ENCODE measurements around the gene OPCML.

OPCML gene

GRCh38 chr11:133531971-133532651, at the start of gene OPCML:
Gene OPCML, minus strand, starts transcription at chr11:133532501.
- Mint-ChIP-seq H3K4me1 (ENCODE audit: low read depth) (peaks cover 3% of the 10 kb centered on the region), H3K9me3 (no peaks in the 10 kb centered on the region), H3K36me3 (ENCODE audit: low read depth) (no peaks in the 10 kb centered on the region), H3K27ac (no peak within 1 kb of the TSS), H3K27me3 (ENCODE audit: low read depth) (peaks cover 47% of the 10 kb centered on the region), H3K4me3 (no peak within 1 kb of the TSS)
- no peak for DNase-seq (ENCODE audit: low spot score)

GRCh38 chr11:133581091-133581490, 48.8 kb upstream of the OPCML start:
- Mint-ChIP-seq H3K4me3 (no peak overlapping the region), H3K27ac (no peak overlapping the region), H3K4me1 (ENCODE audit: low read depth) (no peaks in the 10 kb centered on the region)

GRCh38 chr11:133579165-133580031, 47.1 kb upstream of the OPCML start:
- Mint-ChIP-seq H3K36me3 (ENCODE audit: low read depth) (no peaks in the 10 kb centered on the region), H3K4me3 (no peak overlapping the region), H3K27me3 (ENCODE audit: low read depth) (no peaks in the 10 kb centered on the region), H3K4me1 (ENCODE audit: low read depth) (no peaks in the 10 kb centered on the region), H3K27ac (no peak overlapping the region), H3K9me3 (peaks cover 4% of the 10 kb centered on the region)
- DNase-seq (ENCODE audit: low spot score), result no peak

More at GRCh38 chr11:133581091-133581490, 48.8 kb upstream of the OPCML start:
- no peak for DNase-seq (ENCODE audit: low spot score)
- Mint-ChIP-seq H3K9me3 (no peaks in the 10 kb centered on the region), H3K27me3 (ENCODE audit: low read depth) (no peaks in the 10 kb centered on the region), H3K36me3 (ENCODE audit: low read depth) (no peaks in the 10 kb centered on the region)

GRCh38 chr11:133577403-133577802, 45.1 kb upstream of the OPCML start:
- no peak for DNase-seq (ENCODE audit: low spot score)
- Mint-ChIP-seq H3K9me3 (peaks cover 4% of the 10 kb centered on the region), H3K4me1 (ENCODE audit: low read depth) (no peaks in the 10 kb centered on the region), H3K4me3 (no peak overlapping the region), H3K27me3 (ENCODE audit: low read depth) (no peaks in the 10 kb centered on the region), H3K27ac (no peak overlapping the region), H3K36me3 (ENCODE audit: low read depth) (no peaks in the 10 kb centered on the region)

GRCh38 chr11:133576351-133576750, 44.0 kb upstream of the OPCML start:
- no peak overlapping the region for H3K27ac Mint-ChIP-seq
- no peaks in the 10 kb centered on the region for H3K4me1 Mint-ChIP-seq (ENCODE audit: low read depth)
- H3K27me3 Mint-ChIP-seq (ENCODE audit: low read depth), result no peaks in the 10 kb centered on the region
- no peak overlapping the region for H3K4me3 Mint-ChIP-seq
- peaks cover 4% of the 10 kb centered on the region for H3K9me3 Mint-ChIP-seq
- H3K36me3 Mint-ChIP-seq (ENCODE audit: low read depth), result no peaks in the 10 kb centered on the region
- DNase-seq (ENCODE audit: low spot score), result no peak

GRCh38 chr11:133573081-133573480, 40.8 kb upstream of the OPCML start:
- peaks cover 4% of the 10 kb centered on the region for H3K9me3 Mint-ChIP-seq
- no peaks in the 10 kb centered on the region for H3K36me3 Mint-ChIP-seq (ENCODE audit: low read depth)
- H3K27me3 Mint-ChIP-seq (ENCODE audit: low read depth), result no peaks in the 10 kb centered on the region
- DNase-seq (ENCODE audit: low spot score), result no peak
- no peak overlapping the region for H3K4me3 Mint-ChIP-seq
- H3K4me1 Mint-ChIP-seq (ENCODE audit: low read depth), result no peaks in the 10 kb centered on the region
- no peak overlapping the region for H3K27ac Mint-ChIP-seq

- Mint-ChIP-seq H3K27me3 (ENCODE audit: low read depth) (no peaks in the 10 kb centered on the region), H3K4me3 (no peak overlapping the region), H3K4me1 (ENCODE audit: low read depth) (no peaks in the 10 kb centered on the region), H3K36me3 (ENCODE audit: low read depth) (no peaks in the 10 kb centered on the region), H3K9me3 (no peaks in the 10 kb centered on the region), H3K27ac (no peak overlapping the region)
- no peak for DNase-seq (ENCODE audit: low spot score)
These were observed 38.1 kb upstream of the OPCML start for GRCh38 chr11:133570376-133570775.

- no peak overlapping the region for H3K27ac Mint-ChIP-seq
- no peak overlapping the region for H3K4me3 Mint-ChIP-seq
- H3K27me3 Mint-ChIP-seq (ENCODE audit: low read depth), result no peaks in the 10 kb centered on the region
- no peaks in the 10 kb centered on the region for H3K4me1 Mint-ChIP-seq (ENCODE audit: low read depth)
- H3K36me3 Mint-ChIP-seq (ENCODE audit: low read depth), result no peaks in the 10 kb centered on the region
- H3K9me3 Mint-ChIP-seq, result no peaks in the 10 kb centered on the region
- no peak for DNase-seq (ENCODE audit: low spot score)
These were observed 31.3 kb upstream of the OPCML start for GRCh38 chr11:133563505-133564025.

- no peaks in the 10 kb centered on the region for H3K4me1 Mint-ChIP-seq (ENCODE audit: low read depth)
- no peak overlapping the region for H3K27ac Mint-ChIP-seq
- H3K36me3 Mint-ChIP-seq (ENCODE audit: low read depth), result no peaks in the 10 kb centered on the region
- DNase-seq (ENCODE audit: low spot score), result no peak
- H3K4me3 Mint-ChIP-seq, result no peak overlapping the region
- H3K27me3 Mint-ChIP-seq (ENCODE audit: low read depth), result no peaks in the 10 kb centered on the region
- H3K9me3 Mint-ChIP-seq, result no peaks in the 10 kb centered on the region
These were observed 28.2 kb upstream of the OPCML start for GRCh38 chr11:133560472-133560855.

- no peaks in the 10 kb centered on the region for H3K36me3 Mint-ChIP-seq (ENCODE audit: low read depth)
These were observed 27.7 kb upstream of the OPCML start for GRCh38 chr11:133559833-133560471.

GRCh38 chr11:133559382-133559781, 27.1 kb upstream of the OPCML start:
- DNase-seq (ENCODE audit: low spot score), result no peak
- Mint-ChIP-seq H3K27ac (no peak overlapping the region), H3K27me3 (ENCODE audit: low read depth) (no peaks in the 10 kb centered on the region), H3K4me1 (ENCODE audit: low read depth) (no peaks in the 10 kb centered on the region), H3K4me3 (no peak overlapping the region), H3K36me3 (ENCODE audit: low read depth) (no peaks in the 10 kb centered on the region), H3K9me3 (no peaks in the 10 kb centered on the region)

More at GRCh38 chr11:133559833-133560471, 27.7 kb upstream of the OPCML start:
- no peaks in the 10 kb centered on the region for H3K27me3 Mint-ChIP-seq (ENCODE audit: low read depth)
- no peaks in the 10 kb centered on the region for H3K9me3 Mint-ChIP-seq
- no peak overlapping the region for H3K27ac Mint-ChIP-seq
- H3K4me3 Mint-ChIP-seq, result no peak overlapping the region
- no peak for DNase-seq (ENCODE audit: low spot score)
- H3K4me1 Mint-ChIP-seq (ENCODE audit: low read depth), result no peaks in the 10 kb centered on the region

- H3K27me3 Mint-ChIP-seq (ENCODE audit: low read depth), result no peaks in the 10 kb centered on the region
- H3K36me3 Mint-ChIP-seq (ENCODE audit: low read depth), result no peaks in the 10 kb centered on the region
- no peak for DNase-seq (ENCODE audit: low spot score)
- H3K27ac Mint-ChIP-seq, result no peak overlapping the region
- H3K4me3 Mint-ChIP-seq, result no peak overlapping the region
- no peaks in the 10 kb centered on the region for H3K4me1 Mint-ChIP-seq (ENCODE audit: low read depth)
- no peaks in the 10 kb centered on the region for H3K9me3 Mint-ChIP-seq
These were observed 22.7 kb upstream of the OPCML start for GRCh38 chr11:133555034-133555433.

- no peaks in the 10 kb centered on the region for H3K27me3 Mint-ChIP-seq (ENCODE audit: low read depth)
- no peaks in the 10 kb centered on the region for H3K4me1 Mint-ChIP-seq (ENCODE audit: low read depth)
- no peak overlapping the region for H3K27ac Mint-ChIP-seq
- no peaks in the 10 kb centered on the region for H3K36me3 Mint-ChIP-seq (ENCODE audit: low read depth)
- DNase-seq (ENCODE audit: low spot score), result no peak
- no peaks in the 10 kb centered on the region for H3K9me3 Mint-ChIP-seq
- no peak overlapping the region for H3K4me3 Mint-ChIP-seq
These were observed 21.8 kb upstream of the OPCML start for GRCh38 chr11:133553885-133554740.
